NOMO-1 treated with DMSO at 0.1 percent for 48 hours (cell line): Measurements from ENCODE around the gene ZXDA.
A peak's percentile ranks its signal among the peaks of the same experiment; 100 is the strongest.
"Not testable (repeated sequence)": the region's sequence is repeated elsewhere in the genome, so short reads cannot be mapped to it uniquely, and the experiment has no call there.

Source experiments
- DNase-seq: peaks from one replicate; lab custom pipeline; 2025; ENCODE audit not compliant: unreplicated experiment; lab: John Stamatoyannopoulos, UW

Gene ZXDA, protein sequence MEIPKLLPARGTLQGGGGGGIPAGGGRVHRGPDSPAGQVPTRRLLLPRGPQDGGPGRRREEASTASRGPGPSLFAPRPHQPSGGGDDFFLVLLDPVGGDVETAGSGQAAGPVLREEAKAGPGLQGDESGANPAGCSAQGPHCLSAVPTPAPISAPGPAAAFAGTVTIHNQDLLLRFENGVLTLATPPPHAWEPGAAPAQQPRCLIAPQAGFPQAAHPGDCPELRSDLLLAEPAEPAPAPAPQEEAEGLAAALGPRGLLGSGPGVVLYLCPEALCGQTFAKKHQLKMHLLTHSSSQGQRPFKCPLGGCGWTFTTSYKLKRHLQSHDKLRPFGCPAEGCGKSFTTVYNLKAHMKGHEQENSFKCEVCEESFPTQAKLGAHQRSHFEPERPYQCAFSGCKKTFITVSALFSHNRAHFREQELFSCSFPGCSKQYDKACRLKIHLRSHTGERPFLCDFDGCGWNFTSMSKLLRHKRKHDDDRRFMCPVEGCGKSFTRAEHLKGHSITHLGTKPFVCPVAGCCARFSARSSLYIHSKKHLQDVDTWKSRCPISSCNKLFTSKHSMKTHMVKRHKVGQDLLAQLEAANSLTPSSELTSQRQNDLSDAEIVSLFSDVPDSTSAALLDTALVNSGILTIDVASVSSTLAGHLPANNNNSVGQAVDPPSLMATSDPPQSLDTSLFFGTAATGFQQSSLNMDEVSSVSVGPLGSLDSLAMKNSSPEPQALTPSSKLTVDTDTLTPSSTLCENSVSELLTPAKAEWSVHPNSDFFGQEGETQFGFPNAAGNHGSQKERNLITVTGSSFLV

DNA sequence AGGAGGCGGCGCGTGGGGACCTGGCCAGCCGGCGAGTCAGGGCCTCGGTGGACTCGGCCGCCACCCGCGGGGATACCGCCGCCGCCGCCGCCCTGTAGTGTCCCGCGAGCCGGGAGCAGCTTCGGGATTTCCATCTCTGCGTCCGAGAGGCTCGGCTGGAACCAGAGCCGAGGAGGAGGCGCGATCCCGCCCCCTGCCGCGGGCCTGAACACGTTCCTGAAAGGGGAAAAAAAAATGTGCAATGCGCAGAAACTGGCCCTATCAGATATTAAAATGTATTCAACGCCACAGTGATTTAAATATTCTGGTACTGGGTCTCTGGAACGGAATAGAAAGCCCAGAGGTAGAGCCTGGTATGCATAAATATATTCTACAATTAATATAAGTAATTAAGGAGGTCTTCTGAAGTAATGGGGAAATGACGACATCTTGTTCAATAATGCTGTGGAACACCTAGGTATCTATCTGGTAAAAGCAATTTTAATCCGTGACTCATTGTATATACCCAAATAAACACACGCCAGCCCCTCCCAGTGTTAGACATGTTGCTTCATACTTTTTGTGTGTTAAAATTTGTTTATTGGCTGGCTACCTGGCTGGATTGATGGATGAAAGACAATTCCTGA, at the start of gene ZXDA:
TSS of gene ZXDA (minus strand) at position 172 of the 626 bp plus-strand sequence. CDS start at position 134, 38 bp downstream.
- DNase-seq = not testable (repeated sequence)

DNA sequence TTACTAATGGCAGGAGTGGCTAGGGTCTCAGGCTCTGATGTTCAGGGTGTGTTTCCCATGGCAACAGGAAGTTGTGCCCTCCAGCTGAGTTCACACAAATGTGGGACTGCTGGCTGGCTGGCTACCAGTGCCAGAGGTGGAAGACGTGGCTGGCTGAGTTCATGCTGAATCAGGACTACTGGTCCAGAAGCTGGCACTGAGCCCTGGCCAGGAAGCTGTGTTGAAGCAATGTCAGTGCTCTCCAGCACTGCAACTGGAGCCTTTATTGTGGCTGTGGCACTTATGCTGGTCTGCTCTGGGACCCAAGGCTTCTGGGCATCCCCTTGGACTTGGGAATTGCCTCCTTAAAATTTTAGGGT, 42.0 kb upstream of the ZXDA start:
- no peak for DNase-seq

- DNase-seq = no peak
These were observed 41.5 kb upstream of the ZXDA start for GRCh38 chrX:57951666-57952319.

GRCh38 chrX:57933321-57933720, 23.1 kb upstream of the ZXDA start:
- no peak for DNase-seq

DNA sequence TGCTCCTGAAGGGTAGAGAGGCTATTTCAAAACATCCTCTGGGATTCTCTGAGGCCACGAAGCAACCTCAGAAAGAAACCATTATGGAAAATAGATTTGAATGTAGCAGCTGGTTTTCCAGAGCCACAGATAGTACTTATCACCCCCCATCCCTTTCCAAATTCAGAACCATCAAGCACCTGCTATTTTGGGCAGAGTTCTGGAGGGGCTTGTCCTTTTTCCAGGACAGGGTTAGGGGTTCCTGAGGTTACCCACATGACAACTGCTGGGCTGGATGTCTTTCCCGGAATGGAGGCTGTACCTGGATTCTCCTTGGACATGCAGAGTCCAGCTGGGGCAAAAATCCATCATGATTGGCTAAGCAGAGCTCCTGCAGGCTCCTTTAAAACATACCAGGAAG, 22.0 kb upstream of the ZXDA start:
- DNase-seq = no peak

- DNase-seq = no peak
These were observed 19.8 kb upstream of the ZXDA start for GRCh38 chrX:57930051-57930450.

DNA sequence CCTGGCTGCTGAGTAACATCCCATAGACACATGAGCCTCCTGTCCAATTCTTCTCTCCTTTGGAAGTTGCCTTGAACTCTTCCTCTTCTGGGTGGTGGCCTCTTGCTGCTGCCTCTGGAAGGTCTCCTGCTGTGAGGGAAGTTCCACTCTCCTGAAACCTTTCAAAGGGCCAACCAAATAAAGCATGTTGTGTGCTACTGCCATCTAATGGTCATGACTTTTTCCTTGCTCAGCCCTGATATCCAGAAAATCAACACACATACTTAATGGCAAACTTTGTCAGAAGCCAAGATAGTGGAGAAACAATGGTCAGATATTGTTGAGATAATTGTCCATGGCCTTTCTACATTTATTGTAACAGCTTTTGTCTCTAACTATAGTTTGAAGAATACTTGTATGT, 19.1 kb upstream of the ZXDA start:
- peak; percentile 27 for DNase-seq

GRCh38 chrX:57925806-57926205, 15.5 kb upstream of the ZXDA start:
- DNase-seq = no peak

DNA sequence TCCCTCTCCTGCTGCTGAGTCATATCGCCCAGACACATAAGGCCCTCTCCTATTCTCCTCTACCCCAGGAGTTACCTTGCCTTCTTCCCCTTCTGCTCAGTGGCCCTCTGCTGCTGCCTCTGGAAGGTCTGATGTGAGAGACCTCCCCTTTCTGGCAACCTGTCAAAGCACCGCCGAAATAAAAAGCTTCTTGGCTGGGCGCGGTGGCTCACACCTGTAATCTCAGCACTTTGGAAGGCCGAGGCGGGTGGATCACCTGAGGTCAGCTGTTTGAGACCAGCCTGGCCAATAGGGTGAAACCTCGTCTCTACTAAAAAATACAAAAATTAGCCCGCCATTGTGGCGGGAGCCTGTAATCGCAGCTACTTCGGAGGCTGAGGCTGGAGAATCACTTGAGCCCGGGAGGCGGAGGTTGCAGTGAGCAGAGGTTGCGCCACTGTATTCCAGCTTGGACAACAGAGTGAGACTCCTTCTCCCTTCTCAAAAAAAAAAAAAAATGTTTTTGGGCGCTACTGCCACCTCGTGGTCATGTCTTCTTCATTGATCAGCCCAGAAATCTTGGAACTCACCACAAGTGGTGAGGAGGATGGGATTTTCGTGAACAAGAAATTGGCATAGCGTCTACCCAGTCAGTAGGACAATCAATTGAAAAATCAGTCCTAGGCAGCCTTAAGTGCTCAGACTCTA, 8.6 kb upstream of the ZXDA start:
- DNase-seq = peak; percentile 24

- DNase-seq = no peak
These were observed 5.4 kb upstream of the ZXDA start for GRCh38 chrX:57915680-57916079.

- not testable (repeated sequence) for DNase-seq
These were observed 517 bp downstream of the ZXDA start for GRCh38 chrX:57909595-57910286.

DNA sequence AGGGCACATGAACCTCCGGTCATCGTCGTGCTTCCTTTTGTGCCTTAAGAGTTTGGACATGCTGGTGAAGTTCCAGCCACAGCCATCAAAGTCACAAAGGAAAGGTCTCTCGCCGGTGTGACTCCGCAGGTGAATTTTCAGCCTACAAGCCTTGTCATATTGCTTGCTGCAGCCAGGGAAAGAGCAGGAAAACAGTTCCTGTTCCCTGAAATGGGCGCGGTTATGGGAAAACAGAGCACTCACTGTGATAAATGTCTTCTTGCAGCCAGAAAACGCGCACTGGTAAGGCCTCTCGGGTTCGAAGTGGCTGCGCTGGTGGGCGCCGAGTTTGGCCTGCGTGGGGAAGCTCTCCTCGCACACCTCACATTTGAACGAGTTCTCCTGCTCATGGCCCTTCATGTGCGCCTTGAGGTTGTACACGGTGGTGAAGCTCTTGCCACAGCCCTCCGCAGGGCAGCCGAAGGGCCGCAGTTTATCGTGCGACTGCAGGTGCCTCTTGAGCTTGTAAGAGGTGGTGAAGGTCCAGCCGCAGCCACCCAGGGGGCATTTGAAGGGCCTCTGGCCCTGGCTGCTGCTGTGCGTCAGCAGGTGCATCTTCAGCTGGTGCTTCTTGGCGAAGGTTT, 1.2 kb downstream of the ZXDA start:
- not testable (repeated sequence) for DNase-seq

DNA sequence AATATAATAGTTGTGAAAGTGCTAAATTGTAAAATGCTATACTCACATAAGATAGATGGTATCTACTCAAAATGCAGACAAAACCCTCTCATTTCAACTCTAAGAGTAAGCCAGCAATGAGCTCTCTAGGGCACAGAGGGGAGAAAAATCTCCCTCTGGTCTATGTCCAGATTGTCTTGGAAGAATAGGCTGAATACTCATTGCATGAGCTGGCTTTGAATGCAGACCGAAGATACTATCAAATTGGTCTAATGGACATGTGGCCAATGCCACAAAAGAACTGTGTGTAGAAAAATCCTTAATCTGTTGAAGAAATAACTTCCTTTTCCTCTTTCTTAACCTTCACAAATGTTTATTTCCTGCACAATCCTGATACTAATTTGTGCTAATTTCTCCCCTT, 3.5 kb downstream of the ZXDA start:
- no peak for DNase-seq

DNA sequence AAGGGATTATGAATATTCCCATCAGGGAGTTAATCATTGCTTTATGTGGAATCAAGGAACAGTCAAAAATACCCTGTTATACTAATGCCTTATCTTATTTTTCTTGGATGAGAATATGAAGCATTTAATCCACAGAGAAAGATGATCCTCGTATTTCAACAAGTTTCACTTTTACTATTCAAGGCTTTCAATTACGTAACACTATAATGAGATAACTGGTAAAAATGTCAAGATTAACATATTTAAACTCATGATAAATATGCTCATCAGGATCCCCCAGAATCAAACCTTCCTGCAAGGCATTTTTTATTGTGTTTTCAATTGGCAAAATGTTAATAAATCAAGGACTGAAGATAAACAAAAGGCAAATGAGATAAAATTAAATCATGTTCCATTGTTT, 5.1 kb downstream of the ZXDA start:
- no peak for DNase-seq

GRCh38 chrX:57904176-57904880, 5.9 kb downstream of the ZXDA start:
- DNase-seq = no peak

- peak; percentile 17 for DNase-seq
These were observed 7.6 kb downstream of the ZXDA start for GRCh38 chrX:57902633-57903032.

GRCh38 chrX:57901466-57901865, 8.8 kb downstream of the ZXDA start:
- no peak for DNase-seq

DNA sequence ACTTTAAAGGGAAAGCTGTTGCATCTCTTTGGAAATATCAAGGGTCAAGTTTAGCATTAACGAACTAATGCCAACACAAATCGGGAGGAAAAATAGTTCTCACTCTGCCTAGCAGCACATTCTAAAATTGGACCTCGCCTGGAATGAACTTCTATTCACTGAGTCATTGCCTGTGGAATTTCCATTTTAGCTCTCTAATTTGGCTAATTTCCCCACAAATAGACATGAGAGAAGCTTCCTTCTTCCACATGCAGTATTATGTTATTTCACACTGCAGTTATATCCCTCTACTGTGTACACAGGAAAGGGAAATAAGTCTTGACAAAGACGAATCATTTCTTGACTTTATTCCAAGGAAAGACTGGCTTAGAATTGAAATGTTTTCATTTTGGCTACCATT, 9.3 kb downstream of the ZXDA start:
- DNase-seq = no peak

GRCh38 chrX:57899906-57900305, 10.4 kb downstream of the ZXDA start:
- DNase-seq = no peak
